Measurements from ENCODE around the gene GGT5.

GGT5 gene

GRCh38 chr22:24170632-24171031 is 74.2 kb downstream of the GGT5 start:
- DNase-seq (ENCODE audit: low spot score) (no peak), FAIRE-seq (no peak)

- DNase-seq (ENCODE audit: low spot score) (no peak), FAIRE-seq (no peak)
Observed at GRCh38 chr22:24170188-24170587, 74.7 kb downstream of the GGT5 start.
